HEK293T (cell line): Measurements from ENCODE around the gene STXBP6.

Experiments
- BHLHE40 ChIP-seq: fragments of 450-650 bp; IDR thresholded peaks from 2 replicates; pipeline ENCODE4 v1.6.1; 2016; ENCODE audit warnings: mild to moderate bottlenecking, moderate library complexity, borderline replicate concordance
- CTBP1 ChIP-seq: fragments of 450-650 bp; IDR thresholded peaks from 2 replicates; pipeline ENCODE4 v1.6.1; 2016; ENCODE audit warnings: borderline replicate concordance
- ELF4 ChIP-seq: fragments of 450-650 bp; IDR thresholded peaks from 2 replicates; pipeline ENCODE4 v1.6.1; 2017; ENCODE audit warnings: antibody characterized with exemption
- FOXK2 ChIP-seq: fragments of 450-650 bp; IDR thresholded peaks from 2 replicates; pipeline ENCODE4 v1.6.1; 2016; ENCODE audit warnings: mild to moderate bottlenecking
- HDGF ChIP-seq: fragments of 450-650 bp; IDR thresholded peaks from 2 replicates; pipeline ENCODE4 v1.6.1; 2017; ENCODE audit warnings: antibody characterized with exemption, borderline replicate concordance
- L3MBTL2 ChIP-seq: fragments of 450-650 bp; conservative IDR thresholded peaks from 2 replicates; pipeline ENCODE4 v1.6.1; 2016; ENCODE audit warnings: mild to moderate bottlenecking
- PKNOX1 ChIP-seq: fragments of 450-650 bp; IDR thresholded peaks from 2 replicates; pipeline ENCODE4 v1.6.1; 2016
- SP1 ChIP-seq: fragments of 450-650 bp; IDR thresholded peaks from 2 replicates; pipeline ENCODE4 v1.6.1; 2017
- SUZ12 ChIP-seq: fragments of 450-650 bp; IDR thresholded peaks from 2 replicates; pipeline ENCODE4 v1.6.1; 2016; ENCODE audit warnings: mild to moderate bottlenecking

- TF ChIP-seq BHLHE40: no peak
- TF ChIP-seq L3MBTL2: no peak
- TF ChIP-seq SUZ12: no peak
- no peak for TF ChIP-seq FOXK2
- no peak for TF ChIP-seq ELF4
- no peak for TF ChIP-seq PKNOX1
- TF ChIP-seq SP1: no peak
- TF ChIP-seq CTBP1: no peak
- TF ChIP-seq HDGF: no peak
Observed at GRCh38 chr14:24965934-24966578, 83.9 kb downstream of the STXBP6 start.
